ENCODE data around the gene CORO1A.
A peak's percentile ranks its signal among the peaks of the same experiment; 100 is the strongest.
"Not testable (repeated sequence)": the region's sequence is repeated elsewhere in the genome, so short reads cannot be mapped to it uniquely, and the experiment has no call there.

The CORO1A gene

DNA sequence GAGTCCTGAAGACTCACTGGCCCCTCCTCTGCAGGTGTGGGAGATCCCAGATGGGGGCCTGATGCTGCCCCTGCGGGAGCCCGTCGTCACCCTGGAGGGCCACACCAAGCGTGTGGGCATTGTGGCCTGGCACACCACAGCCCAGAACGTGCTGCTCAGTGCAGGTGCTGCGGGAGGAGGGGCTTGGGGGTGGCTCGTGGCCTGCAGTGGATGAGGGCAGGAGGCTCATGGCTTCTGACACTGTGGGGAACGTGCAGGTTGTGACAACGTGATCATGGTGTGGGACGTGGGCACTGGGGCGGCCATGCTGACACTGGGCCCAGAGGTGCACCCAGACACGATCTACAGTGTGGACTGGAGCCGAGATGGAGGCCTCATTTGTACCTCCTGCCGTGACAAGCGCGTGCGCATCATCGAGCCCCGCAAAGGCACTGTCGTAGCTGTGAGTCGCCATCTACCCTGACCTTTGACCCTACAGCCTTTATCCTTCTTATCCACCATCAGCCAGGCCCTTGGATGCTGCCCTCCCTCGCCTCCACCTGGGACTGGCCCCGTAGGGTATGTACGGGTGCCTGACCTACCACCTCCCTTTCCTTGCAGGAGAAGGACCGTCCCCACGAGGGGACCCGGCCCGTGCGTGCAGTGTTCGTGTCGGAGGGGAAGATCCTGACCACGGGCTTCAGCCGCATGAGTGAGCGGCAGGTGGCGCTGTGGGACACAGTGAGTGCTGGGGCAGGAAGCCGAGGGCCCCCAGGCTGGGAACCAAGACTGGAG, 3.6 kb downstream of the CORO1A start:
- TF ChIP-seq TCF4 (CRISPR knock-in tag; IDR thresholded peaks at IDR 0.05; ENCODE audit: borderline replicate concordance) (no peak), BACH2 (CRISPR knock-in tag; IDR thresholded peaks at IDR 0.05; ENCODE audit: borderline replicate concordance) (no peak), ISL1 (CRISPR knock-in tag; IDR thresholded peaks at IDR 0.05) (no peak), ZFP30 (CRISPR knock-in tag; IDR thresholded peaks at IDR 0.05) (no peak), CSDC2 (CRISPR knock-in tag; IDR thresholded peaks at IDR 0.05) (no peak)
- TF ChIP-seq, protein P1, sequence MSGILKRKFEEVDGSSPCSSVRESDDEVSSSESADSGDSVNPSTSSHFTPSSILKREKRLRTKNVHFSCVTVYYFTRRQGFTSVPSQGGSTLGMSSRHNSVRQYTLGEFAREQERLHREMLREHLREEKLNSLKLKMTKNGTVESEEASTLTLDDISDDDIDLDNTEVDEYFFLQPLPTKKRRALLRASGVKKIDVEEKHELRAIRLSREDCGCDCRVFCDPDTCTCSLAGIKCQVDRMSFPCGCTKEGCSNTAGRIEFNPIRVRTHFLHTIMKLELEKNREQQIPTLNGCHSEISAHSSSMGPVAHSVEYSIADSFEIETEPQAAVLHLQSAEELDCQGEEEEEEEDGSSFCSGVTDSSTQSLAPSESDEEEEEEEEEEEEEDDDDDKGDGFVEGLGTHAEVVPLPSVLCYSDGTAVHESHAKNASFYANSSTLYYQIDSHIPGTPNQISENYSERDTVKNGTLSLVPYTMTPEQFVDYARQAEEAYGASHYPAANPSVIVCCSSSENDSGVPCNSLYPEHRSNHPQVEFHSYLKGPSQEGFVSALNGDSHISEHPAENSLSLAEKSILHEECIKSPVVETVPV (CRISPR knock-in tag; IDR thresholded peaks at IDR 0.05): no peak
- ATAC-seq: no peak

DNA sequence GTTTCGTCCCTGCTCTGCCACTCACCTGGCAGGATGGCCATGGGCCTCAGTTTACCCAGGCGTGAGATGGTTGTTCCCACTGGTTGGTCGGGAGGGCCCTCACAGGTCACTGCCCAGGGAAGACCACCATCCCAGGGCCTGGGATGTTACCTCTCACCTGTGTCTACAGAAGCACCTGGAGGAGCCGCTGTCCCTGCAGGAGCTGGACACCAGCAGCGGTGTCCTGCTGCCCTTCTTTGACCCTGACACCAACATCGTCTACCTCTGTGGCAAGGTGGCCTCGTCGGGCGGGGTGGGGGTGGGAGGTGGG, 4.1 kb downstream of the CORO1A start:
- ATAC-seq: no peak
- TF ChIP-seq BACH2 (CRISPR knock-in tag; IDR thresholded peaks at IDR 0.05; ENCODE audit: borderline replicate concordance): no peak
- TF ChIP-seq, protein P1 (CRISPR knock-in tag; IDR thresholded peaks at IDR 0.05): no peak
- TF ChIP-seq ZFP3 (CRISPR knock-in tag; IDR thresholded peaks at IDR 0.05): no peak
- no peak for TF ChIP-seq ZNF8 (CRISPR knock-in tag; IDR thresholded peaks at IDR 0.05)
- TF ChIP-seq ZNF565 (CRISPR knock-in tag; conservative IDR thresholded peaks at IDR 0.05; ENCODE audit: low read depth): no peak
- no peak for TF ChIP-seq ISL1 (CRISPR knock-in tag; IDR thresholded peaks at IDR 0.05)
- no peak for TF ChIP-seq TCF4 (CRISPR knock-in tag; IDR thresholded peaks at IDR 0.05; ENCODE audit: borderline replicate concordance)
- TF ChIP-seq CSDC2 (CRISPR knock-in tag; IDR thresholded peaks at IDR 0.05): no peak
- TF ChIP-seq ARNTL (CRISPR knock-in tag; IDR thresholded peaks at IDR 0.05; ENCODE audit: borderline replicate concordance, low read depth): no peak
- no peak for TF ChIP-seq PPARA (CRISPR knock-in tag; IDR thresholded peaks at IDR 0.05; ENCODE audit: borderline replicate concordance)
- TF ChIP-seq, protein P2, sequence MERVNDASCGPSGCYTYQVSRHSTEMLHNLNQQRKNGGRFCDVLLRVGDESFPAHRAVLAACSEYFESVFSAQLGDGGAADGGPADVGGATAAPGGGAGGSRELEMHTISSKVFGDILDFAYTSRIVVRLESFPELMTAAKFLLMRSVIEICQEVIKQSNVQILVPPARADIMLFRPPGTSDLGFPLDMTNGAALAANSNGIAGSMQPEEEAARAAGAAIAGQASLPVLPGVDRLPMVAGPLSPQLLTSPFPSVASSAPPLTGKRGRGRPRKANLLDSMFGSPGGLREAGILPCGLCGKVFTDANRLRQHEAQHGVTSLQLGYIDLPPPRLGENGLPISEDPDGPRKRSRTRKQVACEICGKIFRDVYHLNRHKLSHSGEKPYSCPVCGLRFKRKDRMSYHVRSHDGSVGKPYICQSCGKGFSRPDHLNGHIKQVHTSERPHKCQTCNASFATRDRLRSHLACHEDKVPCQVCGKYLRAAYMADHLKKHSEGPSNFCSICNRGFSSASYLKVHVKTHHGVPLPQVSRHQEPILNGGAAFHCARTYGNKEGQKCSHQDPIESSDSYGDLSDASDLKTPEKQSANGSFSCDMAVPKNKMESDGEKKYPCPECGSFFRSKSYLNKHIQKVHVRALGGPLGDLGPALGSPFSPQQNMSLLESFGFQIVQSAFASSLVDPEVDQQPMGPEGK (CRISPR knock-in tag; IDR thresholded peaks at IDR 0.05; ENCODE audit: borderline replicate concordance): no peak
- TF ChIP-seq, protein P3, sequence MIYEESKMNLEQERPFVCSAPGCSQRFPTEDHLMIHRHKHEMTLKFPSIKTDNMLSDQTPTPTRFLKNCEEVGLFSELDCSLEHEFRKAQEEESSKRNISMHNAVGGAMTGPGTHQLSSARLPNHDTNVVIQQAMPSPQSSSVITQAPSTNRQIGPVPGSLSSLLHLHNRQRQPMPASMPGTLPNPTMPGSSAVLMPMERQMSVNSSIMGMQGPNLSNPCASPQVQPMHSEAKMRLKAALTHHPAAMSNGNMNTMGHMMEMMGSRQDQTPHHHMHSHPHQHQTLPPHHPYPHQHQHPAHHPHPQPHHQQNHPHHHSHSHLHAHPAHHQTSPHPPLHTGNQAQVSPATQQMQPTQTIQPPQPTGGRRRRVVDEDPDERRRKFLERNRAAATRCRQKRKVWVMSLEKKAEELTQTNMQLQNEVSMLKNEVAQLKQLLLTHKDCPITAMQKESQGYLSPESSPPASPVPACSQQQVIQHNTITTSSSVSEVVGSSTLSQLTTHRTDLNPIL (CRISPR knock-in tag; IDR thresholded peaks at IDR 0.05; ENCODE audit: low read depth): no peak

DNA sequence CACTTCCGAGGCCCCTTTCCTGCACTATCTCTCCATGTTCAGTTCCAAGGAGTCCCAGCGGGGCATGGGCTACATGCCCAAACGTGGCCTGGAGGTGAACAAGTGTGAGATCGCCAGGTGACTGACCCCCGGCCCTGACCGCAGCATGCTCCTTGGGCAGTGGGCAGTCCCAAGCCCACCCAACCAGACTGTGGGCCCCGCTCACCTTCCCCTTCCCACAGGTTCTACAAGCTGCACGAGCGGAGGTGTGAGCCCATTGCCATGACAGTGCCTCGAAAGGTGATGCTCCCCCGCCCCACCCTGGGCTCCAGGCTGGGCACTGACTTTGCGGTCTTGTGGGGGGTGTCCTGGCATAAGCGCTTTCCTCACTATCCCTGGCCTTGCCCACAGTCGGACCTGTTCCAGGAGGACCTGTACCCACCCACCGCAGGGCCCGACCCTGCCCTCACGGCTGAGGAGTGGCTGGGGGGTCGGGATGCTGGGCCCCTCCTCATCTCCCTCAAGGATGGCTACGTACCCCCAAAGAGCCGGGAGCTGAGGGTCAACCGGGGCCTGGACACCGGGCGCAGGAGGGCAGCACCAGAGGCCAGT, 4.7 kb downstream of the CORO1A start:
- ATAC-seq: no peak
- TF ChIP-seq ARNTL (CRISPR knock-in tag; IDR thresholded peaks at IDR 0.05; ENCODE audit: borderline replicate concordance, low read depth) (no peak), BACH2 (CRISPR knock-in tag; IDR thresholded peaks at IDR 0.05; ENCODE audit: borderline replicate concordance) (no peak), ZNF8 (CRISPR knock-in tag; IDR thresholded peaks at IDR 0.05) (no peak), TOX (CRISPR knock-in tag; IDR thresholded peaks at IDR 0.05; ENCODE audit: borderline replicate concordance) (no peak), CSDC2 (CRISPR knock-in tag; IDR thresholded peaks at IDR 0.05) (no peak), ZFP30 (CRISPR knock-in tag; IDR thresholded peaks at IDR 0.05) (no peak), ESRRG (CRISPR knock-in tag; IDR thresholded peaks at IDR 0.05) (no peak), ZNF565 (CRISPR knock-in tag; conservative IDR thresholded peaks at IDR 0.05; ENCODE audit: low read depth) (no peak), ISL1 (CRISPR knock-in tag; IDR thresholded peaks at IDR 0.05) (no peak)
- TF ChIP-seq, protein P4, sequence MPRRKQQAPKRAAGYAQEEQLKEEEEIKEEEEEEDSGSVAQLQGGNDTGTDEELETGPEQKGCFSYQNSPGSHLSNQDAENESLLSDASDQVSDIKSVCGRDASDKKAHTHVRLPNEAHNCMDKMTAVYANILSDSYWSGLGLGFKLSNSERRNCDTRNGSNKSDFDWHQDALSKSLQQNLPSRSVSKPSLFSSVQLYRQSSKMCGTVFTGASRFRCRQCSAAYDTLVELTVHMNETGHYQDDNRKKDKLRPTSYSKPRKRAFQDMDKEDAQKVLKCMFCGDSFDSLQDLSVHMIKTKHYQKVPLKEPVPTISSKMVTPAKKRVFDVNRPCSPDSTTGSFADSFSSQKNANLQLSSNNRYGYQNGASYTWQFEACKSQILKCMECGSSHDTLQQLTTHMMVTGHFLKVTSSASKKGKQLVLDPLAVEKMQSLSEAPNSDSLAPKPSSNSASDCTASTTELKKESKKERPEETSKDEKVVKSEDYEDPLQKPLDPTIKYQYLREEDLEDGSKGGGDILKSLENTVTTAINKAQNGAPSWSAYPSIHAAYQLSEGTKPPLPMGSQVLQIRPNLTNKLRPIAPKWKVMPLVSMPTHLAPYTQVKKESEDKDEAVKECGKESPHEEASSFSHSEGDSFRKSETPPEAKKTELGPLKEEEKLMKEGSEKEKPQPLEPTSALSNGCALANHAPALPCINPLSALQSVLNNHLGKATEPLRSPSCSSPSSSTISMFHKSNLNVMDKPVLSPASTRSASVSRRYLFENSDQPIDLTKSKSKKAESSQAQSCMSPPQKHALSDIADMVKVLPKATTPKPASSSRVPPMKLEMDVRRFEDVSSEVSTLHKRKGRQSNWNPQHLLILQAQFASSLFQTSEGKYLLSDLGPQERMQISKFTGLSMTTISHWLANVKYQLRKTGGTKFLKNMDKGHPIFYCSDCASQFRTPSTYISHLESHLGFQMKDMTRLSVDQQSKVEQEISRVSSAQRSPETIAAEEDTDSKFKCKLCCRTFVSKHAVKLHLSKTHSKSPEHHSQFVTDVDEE (CRISPR knock-in tag; IDR thresholded peaks at IDR 0.05): no peak
- TF ChIP-seq, protein P1 (CRISPR knock-in tag; IDR thresholded peaks at IDR 0.05): no peak

DNA sequence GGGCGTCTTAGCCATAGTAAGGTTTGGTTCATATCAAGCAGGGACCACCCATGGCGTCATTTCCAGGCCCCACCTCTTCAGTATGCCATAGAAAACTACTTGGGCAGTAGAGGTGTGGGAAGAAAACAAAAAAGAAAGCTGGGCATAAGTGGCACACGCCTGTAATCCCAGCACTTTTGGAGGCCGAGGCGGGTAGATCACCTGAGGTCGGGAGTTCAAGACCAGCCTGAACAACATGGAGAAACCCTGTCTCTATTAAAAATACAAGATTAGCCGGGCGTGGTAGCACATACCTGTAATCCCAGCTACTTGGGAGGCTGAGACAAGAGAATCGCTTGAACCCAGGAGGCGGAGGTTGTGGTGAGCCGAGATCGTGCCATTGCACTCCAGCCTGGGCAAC, 7.8 kb downstream of the CORO1A start:
- ATAC-seq: not testable (repeated sequence)

DNA sequence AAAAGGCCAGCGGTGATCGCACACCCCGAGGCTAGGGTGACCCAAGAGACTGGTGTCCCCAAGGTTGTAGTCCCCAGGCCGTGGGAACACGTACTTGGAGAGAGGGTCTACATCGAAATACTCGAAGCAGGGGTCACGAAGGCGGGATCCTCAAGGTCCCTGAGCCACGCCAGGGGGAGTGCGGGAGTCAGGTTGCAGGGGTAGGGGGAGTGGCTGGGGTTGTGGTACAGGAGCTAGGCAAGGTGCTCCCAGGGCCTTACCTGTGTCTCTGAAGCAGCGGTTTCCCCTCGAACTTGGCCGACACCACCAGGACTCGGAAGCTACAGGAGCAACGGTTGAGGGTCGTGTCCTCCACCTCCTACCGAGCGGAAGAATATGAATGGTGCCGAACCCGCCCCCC, 9.7 kb downstream of the CORO1A start:
- ATAC-seq: peak; percentile 34

DNA sequence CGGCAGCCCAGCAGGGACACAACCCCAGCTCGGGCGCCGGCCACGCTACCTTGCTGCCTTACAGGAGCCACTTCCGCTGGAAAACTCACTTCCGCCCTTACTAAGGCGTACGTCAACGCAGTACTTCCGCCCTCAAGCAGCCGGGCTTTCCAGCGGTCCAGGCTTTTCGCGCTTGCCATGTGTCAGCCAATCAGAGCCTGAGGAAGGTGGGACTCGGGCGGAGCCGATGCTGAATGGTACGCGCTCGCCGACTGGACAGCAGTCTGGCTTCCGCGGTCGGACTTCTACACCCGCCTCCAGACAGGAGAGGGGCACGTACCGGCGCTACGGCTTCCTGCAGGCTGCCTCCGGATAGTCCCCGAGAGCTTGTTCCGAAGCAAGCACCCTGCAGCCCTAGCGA, 10.2 kb downstream of the CORO1A start, which contains the start of the genes BOLA2B and SLX1A:
Gene BOLA2B, minus strand, starts transcription at position 52 of the 400 bp plus-strand sequence. CDS start 71 bp downstream, outside the sequence.
Gene SLX1A, plus strand, starts transcription at position 261 of the 400 bp plus-strand sequence. CDS start 210 bp downstream, outside the sequence.
- ATAC-seq: peak; percentile 95

DNA sequence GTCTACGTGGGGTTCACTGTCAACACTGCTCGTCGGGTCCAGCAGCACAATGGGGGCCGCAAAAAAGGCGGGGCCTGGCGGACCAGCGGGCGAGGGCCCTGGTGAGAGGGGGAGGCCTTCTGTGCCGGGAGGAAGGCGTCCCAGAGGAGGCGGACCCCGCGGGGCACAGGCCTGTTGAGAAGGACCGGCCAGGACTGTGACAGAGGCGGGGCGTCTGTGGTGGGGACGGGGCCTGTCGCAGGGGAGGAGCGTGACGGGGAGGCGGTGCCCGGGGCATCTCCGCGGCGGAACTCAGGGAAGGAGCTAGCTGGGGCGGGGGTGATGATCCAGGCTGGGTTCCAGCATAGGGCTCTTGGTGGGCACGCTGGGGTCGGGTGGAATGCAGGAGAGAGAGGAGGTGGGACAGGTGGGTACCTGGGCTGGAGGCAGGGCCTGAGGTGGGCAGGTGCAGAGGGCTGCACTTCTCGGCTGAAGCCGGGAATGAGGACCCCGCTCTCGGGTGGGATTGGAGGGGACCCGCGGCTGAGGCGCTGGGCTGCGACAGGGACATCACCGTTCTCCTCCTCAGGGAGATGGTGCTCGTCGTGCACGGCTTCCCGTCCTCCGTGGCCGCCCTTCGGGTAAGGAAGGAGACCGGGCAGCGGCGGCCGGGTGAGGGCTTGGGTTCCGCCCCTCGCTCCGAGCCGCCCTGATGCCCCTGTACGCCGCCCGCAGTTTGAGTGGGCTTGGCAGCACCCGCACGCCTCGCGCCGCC, 10.9 kb downstream of the CORO1A start:
- ATAC-seq: peak; percentile 82

Measured in SK-N-SH treated with all-trans-retinoic acid at 6 μM for 48 hours (cell line).